IMR-90 (cell line): ENCODE data around the gene C17orf50.

Experiments used
- BHLHE40 ChIP-seq: fragments of 150-350 bp; IDR thresholded peaks from 2 replicates; pipeline ENCODE4 v1.6.1; 2016; ENCODE audit warnings: mild to moderate bottlenecking, low read depth, low read length
- CEBPB ChIP-seq: IDR thresholded peaks from 2 replicates; pipeline ENCODE4 v1.6.1; 2012; ENCODE audit warnings: low read depth, low read length, improper control_type of control experiment
- FOS ChIP-seq: fragments of 150-350 bp; IDR thresholded peaks from 2 replicates; pipeline ENCODE4 v1.6.1; 2016; ENCODE audit warnings: low read depth, low read length
- MAFK ChIP-seq: IDR thresholded peaks from 2 replicates; pipeline ENCODE4 v1.6.1; 2012; ENCODE audit warnings: low read depth, low read length, improper control_type of control experiment
- POLR2A ChIP-seq: IDR thresholded peaks from 2 replicates; pipeline ENCODE4 v1.6.1; 2012; ENCODE audit warnings: mild to moderate bottlenecking, low read depth, low read length
- RAD21 ChIP-seq: IDR thresholded peaks from 2 replicates; pipeline ENCODE4 v1.6.1; 2012; ENCODE audit warnings: low read length, improper control_type of control experiment
- RCOR1 ChIP-seq: IDR thresholded peaks from 2 replicates; pipeline ENCODE4 v1.6.1; 2012; ENCODE audit warnings: mild to moderate bottlenecking, low read length, improper control_type of control experiment; ENCODE audit not compliant: insufficient replicate concordance
- TF ChIP-seq, protein P1 (sequence below): conservative IDR thresholded peaks from 2 replicates; pipeline ENCODE4 v1.5.1; 2012; ENCODE audit warnings: mild to moderate bottlenecking, low read depth, low read length, improper control_type of control experiment
- TF ChIP-seq, protein P2 (sequence below): fragments of 150-350 bp; IDR thresholded peaks from 2 replicates; pipeline ENCODE4 v1.6.1; 2016; ENCODE audit warnings: low read depth, mild to moderate bottlenecking, low read length, moderate library complexity, borderline replicate concordance

DNA sequence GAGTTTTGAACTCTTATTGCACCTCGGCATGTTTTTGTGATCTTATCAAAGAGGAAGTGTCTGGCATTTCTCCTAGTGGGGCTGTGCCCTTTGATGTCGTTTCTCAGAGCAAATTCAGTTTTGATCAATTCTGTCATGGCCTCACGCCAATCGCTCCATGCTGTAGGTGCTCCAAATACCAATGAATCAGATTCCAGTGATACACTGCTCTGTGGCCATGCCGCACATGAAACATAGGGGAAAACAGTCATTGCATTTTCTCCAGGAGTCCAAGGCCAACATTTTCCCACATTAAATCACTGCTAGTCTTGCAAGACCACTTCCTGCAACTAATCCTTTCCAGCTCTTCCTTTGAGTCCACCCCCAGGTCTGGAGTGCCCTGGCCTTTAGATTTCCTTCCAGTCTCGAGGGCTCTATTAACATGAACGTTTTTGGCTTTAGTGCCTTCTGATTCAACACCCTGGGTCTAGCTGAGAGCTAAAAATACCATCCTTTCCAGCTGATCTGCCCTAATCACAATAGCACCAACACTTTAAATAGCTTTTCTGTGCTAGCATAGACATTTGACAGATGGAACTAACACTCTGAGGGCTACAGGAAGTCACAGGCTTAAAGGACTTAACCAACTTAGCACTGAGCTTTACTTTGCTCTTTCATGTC is 47.5 kb upstream of the C17orf50 start:
- TF ChIP-seq, protein P1, sequence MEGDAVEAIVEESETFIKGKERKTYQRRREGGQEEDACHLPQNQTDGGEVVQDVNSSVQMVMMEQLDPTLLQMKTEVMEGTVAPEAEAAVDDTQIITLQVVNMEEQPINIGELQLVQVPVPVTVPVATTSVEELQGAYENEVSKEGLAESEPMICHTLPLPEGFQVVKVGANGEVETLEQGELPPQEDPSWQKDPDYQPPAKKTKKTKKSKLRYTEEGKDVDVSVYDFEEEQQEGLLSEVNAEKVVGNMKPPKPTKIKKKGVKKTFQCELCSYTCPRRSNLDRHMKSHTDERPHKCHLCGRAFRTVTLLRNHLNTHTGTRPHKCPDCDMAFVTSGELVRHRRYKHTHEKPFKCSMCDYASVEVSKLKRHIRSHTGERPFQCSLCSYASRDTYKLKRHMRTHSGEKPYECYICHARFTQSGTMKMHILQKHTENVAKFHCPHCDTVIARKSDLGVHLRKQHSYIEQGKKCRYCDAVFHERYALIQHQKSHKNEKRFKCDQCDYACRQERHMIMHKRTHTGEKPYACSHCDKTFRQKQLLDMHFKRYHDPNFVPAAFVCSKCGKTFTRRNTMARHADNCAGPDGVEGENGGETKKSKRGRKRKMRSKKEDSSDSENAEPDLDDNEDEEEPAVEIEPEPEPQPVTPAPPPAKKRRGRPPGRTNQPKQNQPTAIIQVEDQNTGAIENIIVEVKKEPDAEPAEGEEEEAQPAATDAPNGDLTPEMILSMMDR = no peak
- no peak for TF ChIP-seq POLR2A
- 0 out of 2 replicates have a peak, but pooled peaks have one; percentile 0 for TF ChIP-seq RAD21
- TF ChIP-seq FOS = 0 out of 2 replicates have a peak, but pooled peaks have one; percentile 26
- TF ChIP-seq RCOR1 = no peak
- peak; percentile 80 for TF ChIP-seq CEBPB
- TF ChIP-seq, protein P2, sequence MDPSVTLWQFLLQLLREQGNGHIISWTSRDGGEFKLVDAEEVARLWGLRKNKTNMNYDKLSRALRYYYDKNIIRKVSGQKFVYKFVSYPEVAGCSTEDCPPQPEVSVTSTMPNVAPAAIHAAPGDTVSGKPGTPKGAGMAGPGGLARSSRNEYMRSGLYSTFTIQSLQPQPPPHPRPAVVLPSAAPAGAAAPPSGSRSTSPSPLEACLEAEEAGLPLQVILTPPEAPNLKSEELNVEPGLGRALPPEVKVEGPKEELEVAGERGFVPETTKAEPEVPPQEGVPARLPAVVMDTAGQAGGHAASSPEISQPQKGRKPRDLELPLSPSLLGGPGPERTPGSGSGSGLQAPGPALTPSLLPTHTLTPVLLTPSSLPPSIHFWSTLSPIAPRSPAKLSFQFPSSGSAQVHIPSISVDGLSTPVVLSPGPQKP = no peak
- TF ChIP-seq BHLHE40 = peak; percentile 71
- no peak for TF ChIP-seq MAFK
